HG02571 (cell line): Measurements from ENCODE around the gene SPINK14.
A peak's percentile ranks its signal among the peaks of the same experiment; 100 is the strongest.

Experiments
- ATAC-seq: cut with Tn5 transposase; IDR thresholded peaks from one replicate; pipeline ENCODE4 v1.9.1; 2021; ENCODE audit warnings: mild to moderate bottlenecking, moderate library complexity; ENCODE audit not compliant: unreplicated experiment

The SPINK14 gene, protein sequence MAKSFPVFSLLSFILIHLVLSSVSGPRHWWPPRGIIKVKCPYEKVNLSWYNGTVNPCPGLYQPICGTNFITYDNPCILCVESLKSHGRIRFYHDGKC

GRCh38 chr5:148168246-148168645, at the start of gene SPINK14:
Gene SPINK14, plus strand, starts transcription at chr5:148168546. Its CDS starts 1,187 bp downstream, at chr5:148169733.
- no peak for ATAC-seq

- ATAC-seq = no peak
Observed at GRCh38 chr5:148120317-148120716, 48.0 kb upstream of the SPINK14 start.

- no peak for ATAC-seq
Observed at GRCh38 chr5:148125641-148126040, 42.7 kb upstream of the SPINK14 start.

GRCh38 chr5:148135091-148136048, 33.0 kb upstream of the SPINK14 start:
- ATAC-seq = no peak

- ATAC-seq = no peak
Observed at GRCh38 chr5:148140846-148141245, 27.5 kb upstream of the SPINK14 start.

DNA sequence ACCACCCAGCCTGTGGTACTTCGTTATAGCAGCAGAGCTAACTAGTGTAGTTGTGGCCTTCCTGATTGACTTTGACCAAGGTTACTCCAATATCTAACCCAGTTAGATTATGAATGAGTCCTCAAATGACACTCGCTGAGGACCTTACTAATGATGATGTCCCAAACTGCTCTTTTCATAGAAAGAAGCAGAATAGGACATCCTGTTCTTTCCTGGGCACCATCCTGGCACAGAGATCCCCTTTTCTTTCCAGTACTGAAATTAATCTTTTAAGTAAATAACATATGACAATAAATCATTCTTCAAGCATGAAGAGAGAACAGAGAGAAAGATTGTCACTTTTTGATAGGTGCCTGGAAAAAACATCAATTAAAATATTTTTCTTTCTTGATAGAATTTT, 26.7 kb upstream of the SPINK14 start:
- ATAC-seq = no peak

- ATAC-seq = no peak
Observed at GRCh38 chr5:148145916-148146315, 22.4 kb upstream of the SPINK14 start.

GRCh38 chr5:148146487-148146886, 21.9 kb upstream of the SPINK14 start:
- ATAC-seq = no peak

- no peak for ATAC-seq
Observed at GRCh38 chr5:148147415-148147814, 20.9 kb upstream of the SPINK14 start.

GRCh38 chr5:148151872-148152271, 16.5 kb upstream of the SPINK14 start:
- no peak for ATAC-seq

GRCh38 chr5:148152781-148153180, 15.6 kb upstream of the SPINK14 start:
- ATAC-seq = no peak

DNA sequence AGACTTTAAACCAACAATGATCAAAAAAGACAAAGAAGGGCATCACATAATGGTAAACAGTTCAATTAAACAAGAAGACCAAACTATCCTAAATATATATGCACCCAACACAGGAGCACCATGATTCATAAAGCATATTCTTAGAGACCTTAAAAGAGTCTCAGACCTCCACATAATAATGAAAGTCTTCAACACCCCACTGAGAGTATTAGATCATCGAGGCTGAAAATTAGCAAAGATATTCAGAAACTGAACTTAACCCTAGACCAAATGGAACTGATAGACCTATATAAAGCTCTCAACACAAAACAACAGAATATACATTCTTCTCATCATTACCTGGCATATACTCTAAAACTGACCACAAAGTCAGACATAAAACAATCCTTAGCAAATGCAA, 11.7 kb upstream of the SPINK14 start:
- ATAC-seq = no peak

DNA sequence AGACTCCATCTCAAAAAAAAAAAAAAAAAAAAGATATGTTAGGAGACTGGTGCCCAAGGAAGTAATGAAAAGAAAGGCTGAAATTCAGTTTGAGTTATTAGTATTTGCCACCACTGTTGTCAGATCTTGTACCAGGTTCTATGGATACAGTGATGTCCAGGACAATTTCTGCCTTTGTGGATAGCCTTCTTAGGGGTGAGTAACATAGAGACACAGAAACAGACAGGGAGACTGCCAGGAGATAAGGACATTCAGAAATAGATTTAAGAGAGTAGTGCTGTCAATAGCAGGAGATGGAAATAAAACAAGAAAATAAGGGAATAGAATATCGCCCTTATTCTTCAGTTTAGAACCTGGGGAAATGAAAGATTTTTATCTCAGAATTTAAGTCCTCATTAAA, 6.3 kb upstream of the SPINK14 start:
- ATAC-seq = no peak

GRCh38 chr5:148163345-148163744, 5.0 kb upstream of the SPINK14 start:
- no peak for ATAC-seq

GRCh38 chr5:148166550-148167283, 1.6 kb upstream of the SPINK14 start:
- no peak for ATAC-seq

DNA sequence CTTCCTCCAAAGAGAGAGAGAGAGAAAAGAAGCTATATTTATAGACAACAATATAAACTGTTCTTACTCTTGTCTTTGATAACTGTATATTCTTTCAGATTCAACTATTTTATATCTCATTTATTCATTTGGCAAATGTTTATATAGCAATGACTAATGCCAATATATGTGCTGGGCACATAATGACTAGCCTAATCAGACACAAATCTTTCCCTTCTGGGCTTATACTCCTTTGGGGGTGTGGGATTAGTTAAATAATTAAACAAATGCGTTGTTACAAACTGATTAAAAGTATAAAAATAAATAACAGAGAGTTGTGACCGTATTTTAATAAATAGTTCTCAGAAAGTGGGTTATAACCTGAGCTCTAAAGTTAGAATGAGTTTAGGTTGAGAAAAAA, 4.0 kb downstream of the SPINK14 start:
- ATAC-seq = no peak

DNA sequence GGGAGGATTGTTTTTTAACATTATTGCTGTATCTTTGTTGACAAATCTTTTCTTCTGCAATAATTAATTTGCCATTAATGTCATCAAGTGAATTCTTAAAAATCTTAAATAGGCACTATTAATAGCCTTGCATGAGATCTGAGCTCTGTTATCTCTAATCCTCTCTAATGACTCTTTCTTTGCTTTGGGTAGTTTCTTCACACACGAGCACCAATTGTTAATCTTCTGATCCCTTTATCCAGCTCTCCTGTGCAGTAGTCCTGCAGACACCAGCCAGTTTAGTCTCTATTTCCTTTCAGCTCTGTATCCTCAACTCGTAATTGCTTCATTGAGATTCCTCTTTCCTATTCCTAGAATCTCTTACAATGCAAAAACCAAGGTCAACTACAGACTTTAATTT, 8.1 kb downstream of the SPINK14 start:
- ATAC-seq = no peak

- ATAC-seq = no peak
Observed at GRCh38 chr5:148177207-148177606, 8.9 kb downstream of the SPINK14 start.

DNA sequence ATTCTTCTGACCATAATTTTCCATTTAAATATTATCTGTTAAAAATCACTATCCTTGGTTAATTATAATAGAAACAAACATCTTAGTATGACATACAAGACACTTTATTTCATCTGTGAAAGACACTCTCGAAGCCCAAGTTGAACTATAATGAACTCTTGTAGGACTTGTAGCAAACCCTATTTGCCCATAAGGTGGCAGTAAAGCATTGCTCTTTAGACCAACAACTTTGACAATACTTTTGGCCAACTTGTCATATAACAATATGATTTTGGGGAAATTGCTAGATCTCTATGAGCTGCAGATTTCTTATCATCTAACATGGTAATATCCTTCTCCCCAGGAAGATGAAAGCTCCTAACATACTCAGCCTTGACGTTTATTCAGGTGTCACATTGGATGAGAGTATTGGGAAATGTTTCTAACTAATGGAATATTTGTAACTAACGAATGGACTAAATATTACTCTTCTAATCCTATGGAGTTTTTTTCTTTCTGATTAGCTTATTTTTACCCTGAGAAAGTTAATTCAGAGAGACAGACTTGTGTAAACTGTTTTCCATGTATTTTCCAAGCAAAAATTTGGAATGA, 11.0 kb downstream of the SPINK14 start:
- peak; percentile 76 for ATAC-seq

DNA sequence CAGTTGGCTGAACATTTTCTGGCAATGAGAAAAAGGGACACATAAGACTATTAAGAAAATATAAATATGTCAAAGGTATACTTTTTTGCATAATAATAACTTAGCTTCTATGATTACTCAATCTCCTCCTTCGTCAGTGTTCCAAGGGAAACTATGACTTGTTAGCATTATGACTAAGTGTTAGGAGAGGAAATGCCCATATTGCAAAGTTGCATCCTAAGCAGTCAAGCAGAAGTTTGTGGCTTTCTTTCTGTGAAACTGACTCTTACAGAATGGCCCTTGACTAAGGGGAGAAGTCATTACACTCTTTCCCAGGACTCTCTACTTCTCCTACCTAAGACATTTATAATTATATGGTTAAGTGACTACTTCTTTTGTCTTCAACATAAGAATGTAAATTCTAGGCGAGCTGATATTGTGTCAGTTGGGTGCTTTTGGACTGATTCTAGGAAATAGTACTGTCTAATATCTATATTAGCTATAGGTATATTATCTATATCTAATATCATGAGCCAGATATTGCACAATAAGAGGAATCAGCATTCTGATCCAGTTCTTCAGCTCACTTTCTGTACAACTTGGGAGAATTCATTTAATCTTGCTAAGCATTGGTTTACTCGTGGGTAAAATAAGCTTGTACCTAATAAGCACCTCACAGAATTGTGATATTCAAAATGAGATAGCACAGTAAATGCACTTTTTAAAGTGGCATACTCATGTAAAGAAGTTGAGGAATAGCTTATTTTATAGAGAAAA, 18.1 kb downstream of the SPINK14 start:
- peak; percentile 70 for ATAC-seq

DNA sequence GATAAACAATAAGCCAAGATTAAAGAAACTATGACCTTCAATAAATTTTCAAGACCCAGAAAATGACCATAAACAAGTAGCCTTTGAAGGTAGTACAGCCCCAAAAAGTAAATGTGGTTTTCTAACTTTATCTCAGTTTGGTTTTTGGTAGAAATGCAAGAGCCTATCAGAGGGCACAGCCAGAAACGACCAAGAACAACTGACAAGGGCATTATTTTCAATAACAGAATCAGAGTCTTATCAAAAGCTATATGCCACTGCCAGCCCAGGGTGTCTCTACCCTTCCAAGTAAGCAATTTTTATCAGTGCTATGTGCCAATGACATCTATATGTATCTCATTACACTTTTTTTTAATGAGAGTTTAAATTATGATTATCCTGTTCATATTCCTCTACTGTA, 22.7 kb downstream of the SPINK14 start:
- no peak for ATAC-seq
